Subcutaneous adipose tissue (tissue), 4 donors: ENCODE data around the gene ZNF618. TPM values are rescaled to one million over a fixed set of nuclear protein-coding genes. Genes with fewer than 3 reads are reported as not detected.

ENCODE experiments used
- CTCF ChIP-seq: fragments of 450-650 bp; IDR thresholded peaks from one replicate; pipeline ENCODE4 v1.5.1; 2016; ENCODE audit warnings: low read depth, mild to moderate bottlenecking, control low read depth, antibody characterized with exemption, moderate library complexity
- total RNA-seq, 4 donors: library from RNA; depleted of rRNA; stranded (reverse); fragments of >200 nt; gene quantifications; one replicate each; pipeline ENCODE4 v1.1.0, GENCODE V29; 2016

ZNF618 gene
- total RNA-seq, 4 donors from 2014 or later, result 3.7 to 7.7 (median 4.4) TPM

DNA sequence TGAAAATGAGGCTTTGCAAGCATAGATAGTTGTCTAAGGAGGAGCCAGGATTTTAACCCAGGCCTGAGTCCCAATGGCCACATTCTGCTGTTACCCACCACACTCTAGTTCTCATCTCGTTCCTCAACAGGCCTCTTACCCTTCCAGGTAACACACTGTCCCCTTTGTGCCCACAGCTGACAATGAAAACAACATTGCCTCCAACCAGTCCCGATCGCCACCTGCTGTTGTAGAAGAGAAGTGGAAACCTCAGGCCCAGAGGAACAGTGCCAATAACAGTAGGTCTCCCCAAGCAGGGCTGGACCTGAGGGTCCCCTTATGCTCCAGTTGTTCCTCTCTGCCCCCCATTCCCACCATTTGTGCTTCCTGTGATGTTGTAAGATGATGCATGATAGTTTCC lies 171.6 kb downstream of the ZNF618 start:
- TF ChIP-seq CTCF, result no peak

- TF ChIP-seq CTCF, result no peak
Measured at GRCh38 chr9:114048533-114049415, 172.7 kb downstream of the ZNF618 start.

- no peak for TF ChIP-seq CTCF
Measured at GRCh38 chr9:114049441-114050225, 173.5 kb downstream of the ZNF618 start.

DNA sequence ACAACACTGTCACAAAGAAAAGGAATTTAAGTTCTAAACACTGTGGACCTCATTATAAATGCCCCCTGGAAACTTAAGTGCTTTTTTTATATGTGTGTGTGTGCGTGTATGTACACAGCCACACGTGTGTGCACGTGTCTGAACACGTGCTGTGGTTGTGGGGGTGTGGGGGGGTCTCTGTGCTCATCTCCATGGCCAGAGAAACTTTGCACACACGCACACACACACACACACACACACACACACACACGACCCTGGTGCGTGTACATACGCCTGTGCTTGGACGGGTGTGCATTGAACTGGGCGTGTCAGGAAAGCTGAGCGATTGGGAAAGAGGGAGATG lies 174.1 kb downstream of the ZNF618 start:
- no peak for TF ChIP-seq CTCF

- no peak for TF ChIP-seq CTCF
Measured at GRCh38 chr9:114050646-114051045, 174.5 kb downstream of the ZNF618 start.

- TF ChIP-seq CTCF, result no peak
Measured at GRCh38 chr9:114051281-114051680, 175.2 kb downstream of the ZNF618 start.

GRCh38 chr9:114051706-114052105 lies 175.6 kb downstream of the ZNF618 start:
- TF ChIP-seq CTCF, result no peak
